GM19438 (cell line): Measurements from ENCODE around the gene ADGRV1.

Experiments
- ATAC-seq: cut with Tn5 transposase; IDR thresholded peaks from one replicate; pipeline ENCODE4 v1.9.1; 2021; ENCODE audit warnings: low read depth; ENCODE audit not compliant: unreplicated experiment

Gene ADGRV1, protein sequence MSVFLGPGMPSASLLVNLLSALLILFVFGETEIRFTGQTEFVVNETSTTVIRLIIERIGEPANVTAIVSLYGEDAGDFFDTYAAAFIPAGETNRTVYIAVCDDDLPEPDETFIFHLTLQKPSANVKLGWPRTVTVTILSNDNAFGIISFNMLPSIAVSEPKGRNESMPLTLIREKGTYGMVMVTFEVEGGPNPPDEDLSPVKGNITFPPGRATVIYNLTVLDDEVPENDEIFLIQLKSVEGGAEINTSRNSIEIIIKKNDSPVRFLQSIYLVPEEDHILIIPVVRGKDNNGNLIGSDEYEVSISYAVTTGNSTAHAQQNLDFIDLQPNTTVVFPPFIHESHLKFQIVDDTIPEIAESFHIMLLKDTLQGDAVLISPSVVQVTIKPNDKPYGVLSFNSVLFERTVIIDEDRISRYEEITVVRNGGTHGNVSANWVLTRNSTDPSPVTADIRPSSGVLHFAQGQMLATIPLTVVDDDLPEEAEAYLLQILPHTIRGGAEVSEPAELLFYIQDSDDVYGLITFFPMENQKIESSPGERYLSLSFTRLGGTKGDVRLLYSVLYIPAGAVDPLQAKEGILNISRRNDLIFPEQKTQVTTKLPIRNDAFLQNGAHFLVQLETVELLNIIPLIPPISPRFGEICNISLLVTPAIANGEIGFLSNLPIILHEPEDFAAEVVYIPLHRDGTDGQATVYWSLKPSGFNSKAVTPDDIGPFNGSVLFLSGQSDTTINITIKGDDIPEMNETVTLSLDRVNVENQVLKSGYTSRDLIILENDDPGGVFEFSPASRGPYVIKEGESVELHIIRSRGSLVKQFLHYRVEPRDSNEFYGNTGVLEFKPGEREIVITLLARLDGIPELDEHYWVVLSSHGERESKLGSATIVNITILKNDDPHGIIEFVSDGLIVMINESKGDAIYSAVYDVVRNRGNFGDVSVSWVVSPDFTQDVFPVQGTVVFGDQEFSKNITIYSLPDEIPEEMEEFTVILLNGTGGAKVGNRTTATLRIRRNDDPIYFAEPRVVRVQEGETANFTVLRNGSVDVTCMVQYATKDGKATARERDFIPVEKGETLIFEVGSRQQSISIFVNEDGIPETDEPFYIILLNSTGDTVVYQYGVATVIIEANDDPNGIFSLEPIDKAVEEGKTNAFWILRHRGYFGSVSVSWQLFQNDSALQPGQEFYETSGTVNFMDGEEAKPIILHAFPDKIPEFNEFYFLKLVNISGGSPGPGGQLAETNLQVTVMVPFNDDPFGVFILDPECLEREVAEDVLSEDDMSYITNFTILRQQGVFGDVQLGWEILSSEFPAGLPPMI (N-terminal part only)

DNA sequence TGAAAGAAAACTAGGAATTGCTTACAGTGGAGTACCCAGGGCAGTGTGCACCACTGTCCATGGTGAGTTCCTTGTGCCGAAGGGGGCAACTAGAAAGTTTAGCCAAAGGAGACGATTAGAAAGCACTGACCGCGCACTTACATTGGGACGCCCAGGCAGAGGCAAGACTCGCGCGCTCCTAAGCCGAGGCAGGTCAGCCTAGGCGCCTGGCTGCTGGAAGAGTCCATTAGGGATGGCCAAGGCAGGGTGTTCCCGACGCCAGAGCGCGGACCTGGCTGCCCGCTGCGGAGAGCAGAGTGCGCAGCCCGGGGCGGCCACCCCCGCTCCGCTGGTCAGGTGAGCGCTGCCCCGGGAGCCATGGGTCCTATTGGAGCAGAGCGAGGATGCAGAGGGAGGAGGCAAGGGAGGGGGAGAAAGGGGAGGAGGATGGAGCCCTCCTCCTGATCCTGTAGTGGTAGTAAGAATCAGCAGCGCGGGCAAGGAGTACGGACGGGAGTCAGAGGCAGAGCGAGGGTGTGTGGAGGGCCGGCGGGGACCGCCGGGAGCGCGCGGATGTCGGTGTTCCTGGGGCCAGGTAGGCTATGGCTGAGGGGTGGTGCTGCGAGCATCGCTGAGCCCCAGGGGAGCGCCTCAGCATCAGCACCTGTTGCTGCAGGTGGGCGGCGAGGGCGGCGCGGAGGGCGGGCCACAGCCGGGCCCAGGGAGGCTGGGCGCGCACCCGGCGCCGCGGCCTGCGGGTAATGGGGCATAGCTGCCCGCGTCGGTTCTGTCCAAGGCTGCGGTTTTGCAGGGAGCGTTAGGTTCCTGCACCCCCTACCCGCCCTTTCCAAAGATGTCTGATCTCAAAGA is at the start of gene ADGRV1:
Gene ADGRV1, plus strand, starts transcription at position 454 of the 849 bp plus-strand sequence. Its CDS starts 99 bp downstream, at position 553.
- no peak for ATAC-seq

DNA sequence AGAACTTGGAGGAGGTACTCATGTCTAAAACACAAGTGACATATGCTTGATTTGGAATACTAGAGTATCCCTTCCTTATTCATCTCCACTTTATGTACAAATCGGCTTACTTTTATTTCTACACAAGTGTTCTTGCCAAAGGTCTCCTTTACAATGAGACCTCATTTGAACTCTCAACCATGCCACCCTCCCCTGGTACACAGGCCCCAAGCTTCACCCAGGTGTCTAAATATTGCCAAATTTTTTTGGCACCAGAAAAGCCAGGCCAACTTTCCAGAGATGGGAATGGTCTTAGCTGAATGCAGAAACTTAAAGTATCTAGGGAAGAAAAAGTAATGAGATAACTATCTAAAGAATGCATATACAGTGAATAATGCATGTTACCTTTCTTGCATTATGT is 48.2 kb upstream of the ADGRV1 start:
- ATAC-seq, result no peak

DNA sequence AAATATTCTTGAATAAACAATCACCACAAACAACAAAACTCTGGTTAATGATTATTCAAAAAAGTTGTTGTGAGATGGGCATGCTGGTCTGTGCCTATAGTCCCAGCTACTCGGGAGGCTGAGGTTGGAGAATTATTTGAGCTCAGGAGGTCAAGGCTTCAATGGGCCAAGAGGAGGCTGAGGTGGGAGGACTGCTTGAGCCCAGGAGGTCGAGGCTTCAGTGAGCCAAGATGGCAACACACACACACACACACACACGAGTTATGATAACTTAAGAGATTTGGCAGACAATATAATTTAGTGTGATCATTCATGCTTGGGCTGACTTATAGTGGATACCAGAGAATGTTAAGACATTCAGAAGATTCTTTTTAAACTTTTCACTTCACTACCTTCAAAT is 44.1 kb upstream of the ADGRV1 start:
- ATAC-seq, result no peak

DNA sequence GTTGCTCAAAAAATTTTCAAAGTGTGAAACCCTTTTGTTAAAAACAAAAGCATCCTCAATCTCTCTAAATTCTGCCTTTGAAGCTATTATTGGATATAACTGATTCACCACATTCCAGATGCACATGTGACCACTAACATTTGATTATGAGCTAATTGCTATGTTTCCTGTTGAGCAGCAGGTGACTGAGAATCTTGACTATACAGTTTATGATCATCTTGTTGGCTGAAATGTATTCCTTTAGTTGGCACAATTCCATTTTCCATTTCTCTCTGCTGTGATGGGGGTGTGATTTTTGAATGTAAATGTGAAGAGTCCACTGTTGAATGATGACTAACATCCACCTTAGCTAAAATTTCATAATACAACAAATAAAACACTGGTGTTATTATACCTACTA is 39.9 kb upstream of the ADGRV1 start:
- no peak for ATAC-seq

DNA sequence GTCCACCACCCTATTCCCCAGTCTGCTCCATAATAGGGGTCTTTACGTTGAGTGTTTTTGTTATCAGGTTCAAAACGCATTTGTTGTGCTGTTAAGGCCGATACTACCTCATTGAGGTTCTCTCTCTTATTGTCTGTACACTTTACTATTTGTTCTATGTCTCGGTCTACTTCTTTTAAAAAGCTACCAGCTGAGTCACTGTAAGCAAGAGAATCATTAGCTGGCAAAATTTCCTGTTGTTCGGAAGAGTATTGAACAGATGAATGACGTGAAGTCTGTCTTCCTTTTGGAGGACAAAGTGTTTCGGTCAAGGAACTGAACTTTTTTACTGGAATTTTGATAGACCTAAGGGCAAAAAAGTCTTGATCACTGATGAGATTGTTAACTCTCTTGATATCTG is 39.5 kb upstream of the ADGRV1 start:
- no peak for ATAC-seq

DNA sequence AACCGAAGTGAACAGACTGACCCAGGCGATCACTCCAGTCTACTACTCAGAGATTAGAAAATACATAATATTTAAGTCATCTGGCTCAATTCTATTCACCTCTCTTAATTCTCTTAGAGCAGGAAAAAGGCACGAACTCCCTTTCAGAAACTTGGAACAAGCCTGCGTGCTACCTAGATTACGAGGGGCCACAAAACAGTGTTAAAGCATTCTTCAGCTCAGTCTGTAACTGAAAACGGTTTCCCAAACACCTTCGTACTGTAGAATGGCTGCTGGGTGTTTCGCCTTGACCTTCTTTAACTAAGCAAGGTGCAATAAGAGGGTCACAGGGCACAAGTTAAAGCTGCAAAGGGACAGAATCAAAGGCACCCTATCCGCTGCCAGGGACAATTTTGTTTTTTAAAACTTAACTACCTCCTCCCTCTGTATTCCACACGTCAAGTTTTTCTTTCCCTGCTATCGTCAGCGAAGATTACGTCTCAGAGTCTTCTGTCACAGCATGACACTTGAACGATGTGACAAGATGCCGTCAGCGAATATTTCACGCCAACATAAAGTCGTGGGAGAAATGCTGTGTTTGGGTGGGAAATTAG is 29.9 kb upstream of the ADGRV1 start:
- peak; percentile 3 for ATAC-seq

DNA sequence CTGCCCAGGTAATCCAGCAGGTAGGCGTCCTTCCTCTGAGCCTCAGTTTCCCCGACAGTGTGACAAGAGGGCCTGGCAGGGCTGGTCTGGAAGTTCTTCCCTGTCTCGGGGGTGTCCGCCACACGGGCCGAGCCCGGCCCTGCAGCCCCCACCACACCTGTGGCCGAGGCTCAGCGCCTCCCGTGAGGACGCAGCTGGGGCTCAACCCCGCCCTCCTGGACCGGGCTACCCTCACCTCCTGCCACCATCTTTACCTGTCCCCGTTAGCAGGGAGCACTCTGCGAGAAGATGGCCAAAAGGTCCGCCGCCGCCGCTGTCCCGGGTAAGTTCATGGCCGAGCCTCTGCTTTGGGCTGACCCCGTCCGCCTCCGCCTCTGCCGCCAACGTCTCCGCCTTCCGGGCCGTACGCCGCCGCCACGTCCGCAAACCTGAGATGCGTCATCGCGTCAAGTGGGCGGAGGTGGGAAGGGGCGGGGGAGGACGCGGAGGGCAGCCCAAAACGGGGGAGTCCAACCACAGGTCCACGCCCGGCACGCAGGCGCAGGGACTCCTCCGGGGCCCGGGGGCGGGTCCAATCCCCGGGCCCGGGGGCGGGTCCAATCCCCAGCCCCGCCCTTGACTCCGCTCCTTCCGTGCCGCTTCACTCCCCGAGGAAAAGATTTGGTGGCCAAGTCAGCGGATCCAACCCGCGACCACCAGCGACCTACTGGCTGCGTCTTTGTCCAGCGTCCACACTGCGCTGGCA is 29.2 kb upstream of the ADGRV1 start, which contains the start of gene LYSMD3:
Gene LYSMD3, minus strand, starts transcription at position 391 of the 745 bp plus-strand sequence. CDS start 4,295 bp downstream, outside the sequence.
- peak; percentile 87 for ATAC-seq

DNA sequence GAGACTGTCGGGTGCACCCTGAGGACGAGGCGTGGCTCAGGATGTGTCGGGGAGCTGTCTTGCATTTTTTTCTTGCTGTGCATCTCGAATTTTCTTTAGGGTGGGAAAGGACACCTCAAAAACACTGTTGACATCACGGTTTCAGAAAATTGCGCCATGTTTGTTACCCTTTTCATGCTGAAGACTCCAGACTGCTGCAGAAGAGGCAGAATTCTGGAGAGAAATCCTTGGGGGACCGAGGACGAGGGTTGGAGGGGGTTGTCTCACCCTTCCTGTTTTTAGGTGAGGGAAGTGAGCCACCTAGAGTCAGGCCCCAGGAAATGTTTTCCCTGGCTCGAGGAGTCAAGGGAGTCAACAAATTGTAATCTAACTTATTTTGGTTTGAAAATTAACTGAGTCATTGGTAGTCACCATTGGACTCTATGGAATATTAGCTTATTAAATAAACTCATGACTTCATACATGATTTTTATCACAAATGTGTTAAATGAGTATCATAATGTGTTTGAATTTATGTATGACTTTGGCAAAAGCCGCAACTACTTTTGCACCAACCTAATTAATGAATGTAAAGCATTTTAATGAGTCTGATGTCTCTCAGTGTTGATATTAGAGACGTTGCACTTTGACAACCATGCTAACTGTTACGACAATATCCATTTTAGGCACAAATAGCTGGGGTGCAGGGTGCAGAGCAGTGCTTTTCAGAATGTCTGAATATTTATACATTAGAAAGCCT is 28.5 kb upstream of the ADGRV1 start:
- ATAC-seq, result peak; percentile 65

DNA sequence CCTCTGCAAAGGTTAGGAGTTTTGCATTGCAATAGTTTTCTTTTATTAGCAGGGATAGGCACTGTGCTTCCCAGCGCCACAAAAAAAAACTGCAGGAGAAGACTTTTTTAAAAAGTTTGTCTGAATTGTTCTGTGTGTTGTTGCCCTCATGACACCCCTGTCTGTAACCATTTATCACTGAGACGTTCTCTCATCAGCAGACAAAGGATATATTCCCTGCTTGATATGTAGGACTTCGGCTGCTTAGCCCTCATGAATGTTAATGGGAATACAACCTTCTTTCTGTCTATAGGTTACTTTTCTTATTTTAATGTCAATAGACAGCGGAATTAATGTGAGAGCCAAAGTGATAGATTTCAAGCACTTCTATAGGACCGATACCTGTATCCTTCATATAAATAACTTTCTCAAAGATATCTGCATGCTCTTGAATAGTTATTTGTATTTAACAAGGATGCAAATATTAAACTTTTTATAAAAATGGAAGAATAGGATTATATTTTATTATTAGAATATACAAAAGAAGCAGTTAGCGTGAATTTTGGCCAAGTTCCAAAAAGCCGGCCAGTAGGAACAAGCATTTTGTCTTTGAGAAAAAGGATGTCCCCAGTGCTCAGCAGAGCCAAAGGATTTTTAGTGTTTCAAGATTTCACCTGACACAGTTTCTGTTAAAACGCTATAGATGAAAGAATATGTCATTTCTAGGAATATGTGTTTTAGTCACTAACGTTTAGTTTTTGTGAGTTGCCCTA is 27.7 kb upstream of the ADGRV1 start:
- no peak for ATAC-seq

DNA sequence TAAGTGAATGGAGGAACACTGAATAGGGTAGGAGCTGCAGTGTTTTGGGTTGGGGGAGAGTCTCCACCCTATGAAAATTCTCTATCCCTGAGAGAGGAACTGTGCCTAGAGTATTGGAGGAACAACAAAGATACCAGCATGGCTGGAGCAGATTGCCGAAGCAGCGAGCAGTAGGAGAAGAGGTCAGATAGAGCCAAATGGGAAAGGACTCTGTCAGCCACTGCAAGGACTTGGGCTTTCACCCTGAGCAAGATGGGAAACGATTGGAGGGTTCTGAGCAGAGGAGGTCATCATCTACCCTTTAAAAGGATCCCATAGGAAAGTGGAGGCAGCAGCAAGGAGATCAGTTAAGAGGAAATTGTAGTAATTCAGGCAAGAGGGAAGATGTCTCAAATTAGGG is 24.8 kb upstream of the ADGRV1 start:
- no peak for ATAC-seq

DNA sequence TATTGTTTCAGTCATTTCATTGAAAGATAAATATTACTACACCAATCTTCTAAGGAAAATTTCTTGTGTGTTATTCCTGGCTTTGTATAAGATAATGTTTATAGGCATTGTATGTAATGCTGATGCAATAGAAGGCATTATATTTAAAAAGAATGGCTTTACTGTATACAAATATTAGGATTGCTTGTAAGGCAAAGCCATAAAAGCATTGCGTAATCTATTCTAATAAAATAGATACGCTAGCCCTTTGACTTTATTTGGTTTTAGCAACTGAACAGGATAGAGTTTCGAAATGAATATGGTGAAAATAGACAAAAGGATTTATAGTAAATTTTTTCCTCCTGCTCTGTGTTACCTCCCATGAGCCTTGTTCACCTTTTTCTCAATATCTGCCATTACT is 23.7 kb upstream of the ADGRV1 start:
- no peak for ATAC-seq

DNA sequence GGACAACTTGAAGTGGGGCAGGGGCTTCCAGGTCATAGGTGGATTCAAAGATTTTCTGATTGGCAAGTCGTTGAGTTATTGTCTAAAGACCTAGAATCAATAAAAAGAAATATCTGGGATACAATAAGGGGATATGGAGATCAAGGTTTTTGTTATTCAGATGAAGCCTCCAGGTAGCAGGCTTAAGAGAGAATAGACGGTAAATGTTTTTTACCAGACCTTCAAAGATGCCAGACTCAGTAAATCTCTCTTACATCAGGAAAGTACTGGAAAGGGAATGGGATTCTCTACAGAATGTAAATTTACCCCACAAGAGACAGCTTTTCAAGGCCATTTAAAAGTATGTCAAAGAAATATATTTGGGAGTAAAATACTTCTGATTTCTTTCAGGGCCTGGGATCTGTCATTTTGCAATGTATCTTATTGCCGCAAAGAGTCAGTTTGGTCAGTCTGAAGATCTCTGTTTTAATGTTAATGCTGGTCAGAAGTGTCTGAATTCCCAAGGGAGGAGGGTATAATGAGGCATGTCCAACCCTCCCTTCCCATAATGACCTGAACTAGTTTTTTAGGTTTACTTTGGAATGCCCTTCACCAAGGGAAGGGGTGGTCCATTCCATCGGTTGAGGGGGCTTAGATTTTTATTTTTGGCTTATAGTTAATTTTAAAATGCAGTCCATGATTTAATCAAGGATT is 15.6 kb upstream of the ADGRV1 start:
- no peak for ATAC-seq

DNA sequence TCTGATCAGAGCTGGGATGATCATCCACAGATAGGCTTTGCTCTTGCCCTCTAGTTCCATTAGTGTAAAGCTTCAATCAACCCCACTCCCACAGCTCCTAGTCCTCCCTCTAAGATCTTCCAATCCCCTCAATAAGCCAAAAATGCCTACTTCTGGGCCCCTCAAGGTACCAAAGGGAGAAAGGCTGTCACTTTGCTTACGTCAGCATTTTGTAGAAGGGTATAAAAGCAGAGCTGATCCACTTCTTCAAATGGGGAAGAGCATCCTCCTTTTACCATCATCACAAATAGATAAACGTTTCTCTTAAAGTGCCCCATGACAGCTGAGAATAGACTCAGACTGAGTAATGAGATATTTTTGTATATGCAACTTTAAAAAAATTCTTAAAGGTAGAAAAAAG is 13.1 kb upstream of the ADGRV1 start:
- ATAC-seq, result no peak

DNA sequence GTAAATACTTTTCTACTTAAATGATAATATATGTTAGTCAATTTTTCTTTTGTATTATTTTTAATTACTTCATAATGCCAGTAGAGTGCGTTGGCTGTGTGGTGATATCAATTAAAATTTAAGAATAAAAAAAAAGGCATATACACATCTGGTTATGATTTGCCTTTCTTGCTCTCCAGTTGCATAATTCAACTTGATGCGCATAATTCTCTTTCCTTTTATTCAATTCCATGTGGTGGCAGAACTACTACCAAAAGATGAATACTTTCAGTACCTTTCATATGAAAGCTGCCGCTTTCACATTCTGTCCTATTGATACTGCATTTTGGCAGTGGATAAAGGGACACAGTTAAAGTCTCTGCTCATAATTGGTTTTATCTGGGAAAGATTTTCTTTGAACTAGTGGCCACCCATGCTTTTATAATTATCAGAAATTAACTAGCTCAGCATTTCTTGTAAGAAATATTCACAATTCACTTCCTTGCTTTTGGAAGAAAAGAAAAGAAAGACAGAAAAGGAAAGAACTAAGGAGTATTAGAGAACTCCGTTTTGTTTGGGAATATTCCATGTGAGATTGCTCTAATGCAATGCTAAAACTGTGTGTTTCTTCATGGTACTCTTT is 12.3 kb upstream of the ADGRV1 start:
- ATAC-seq, result no peak

DNA sequence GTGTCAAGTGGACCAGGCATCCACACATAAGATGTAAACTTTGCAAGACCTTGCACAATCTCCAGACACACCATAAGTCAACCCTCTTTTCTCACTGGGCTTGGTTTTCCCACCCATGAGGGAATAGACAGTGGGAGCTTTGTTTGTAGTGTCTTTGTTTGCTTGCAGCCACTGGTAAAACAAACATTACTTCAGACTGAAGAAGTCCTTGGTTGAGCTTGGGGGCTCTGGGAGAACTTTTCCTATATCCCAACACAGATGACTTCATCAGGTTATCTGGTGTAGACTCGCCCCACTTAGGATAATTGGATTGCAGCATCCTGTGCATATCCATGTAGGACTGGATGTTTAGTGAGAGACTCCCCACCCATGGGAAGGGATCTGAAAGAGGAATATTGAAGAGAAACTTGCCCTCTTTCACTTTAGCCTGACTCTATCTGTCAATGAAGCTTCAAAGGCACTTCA is 11.5 kb upstream of the ADGRV1 start:
- ATAC-seq, result no peak

DNA sequence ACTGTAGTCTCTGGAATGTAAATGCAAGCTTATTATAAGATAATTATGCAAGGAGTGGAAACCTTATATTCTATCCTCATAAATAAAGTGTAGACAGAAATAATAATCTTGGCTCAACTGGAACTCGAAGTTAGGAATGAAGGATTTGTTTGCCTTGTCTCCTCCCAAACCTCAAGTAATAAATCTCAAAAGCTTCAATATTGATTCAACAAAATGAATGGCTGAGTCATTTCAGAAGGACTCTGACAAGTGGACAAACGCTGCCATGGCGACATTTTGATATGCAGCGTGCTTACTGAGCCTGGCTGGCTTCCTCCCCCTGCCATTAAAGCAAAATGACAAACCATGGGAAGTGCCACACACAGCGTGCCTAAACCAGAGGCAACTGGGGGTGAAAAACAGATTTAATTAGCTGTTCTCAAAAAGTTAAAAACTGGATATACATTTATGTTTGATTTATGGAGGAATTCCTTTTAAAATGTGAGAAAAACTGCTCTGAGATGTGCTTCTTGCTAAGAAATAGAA is 10.5 kb upstream of the ADGRV1 start:
- no peak for ATAC-seq
